ENCODE results near the gene NTM.
"Not testable (repeated sequence)": the region's sequence is repeated elsewhere in the genome, so short reads cannot be mapped to it uniquely, and the experiment has no call there.

The NTM gene

DNA sequence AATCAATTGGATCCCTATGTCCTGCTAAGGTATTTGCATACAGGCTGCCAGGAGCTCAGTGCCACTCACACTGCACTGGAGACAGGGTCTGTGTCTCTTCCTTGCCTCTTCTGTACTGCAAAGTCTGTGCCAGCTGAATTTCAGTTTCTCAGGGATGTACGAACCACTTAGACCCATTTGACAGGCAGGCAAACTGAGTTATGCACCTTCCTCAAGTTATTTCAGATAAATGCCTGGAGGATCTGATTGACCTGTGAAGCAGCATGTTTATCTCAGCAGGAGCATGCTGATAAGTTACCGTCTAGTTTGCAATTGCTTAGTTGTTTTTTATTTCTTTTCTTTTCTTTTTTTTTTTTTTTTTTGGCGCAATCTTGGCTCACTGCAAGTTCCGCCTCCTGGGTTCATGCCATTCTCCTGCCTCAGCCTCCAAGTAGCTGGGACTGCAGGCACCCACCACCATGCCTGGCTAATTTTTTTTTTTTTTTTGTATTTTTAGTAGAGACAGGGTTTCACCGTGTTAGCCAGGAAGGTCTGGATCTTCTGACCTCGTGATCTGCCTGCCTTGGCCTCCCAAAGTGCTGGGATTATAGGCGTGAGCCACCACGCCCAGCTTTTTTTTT, 54.0 kb downstream of the NTM start:
- not testable (repeated sequence) for DNase-seq

GRCh38 chr11:131425285-131425684, 54.9 kb downstream of the NTM start:
- DNase-seq: no peak

DNA sequence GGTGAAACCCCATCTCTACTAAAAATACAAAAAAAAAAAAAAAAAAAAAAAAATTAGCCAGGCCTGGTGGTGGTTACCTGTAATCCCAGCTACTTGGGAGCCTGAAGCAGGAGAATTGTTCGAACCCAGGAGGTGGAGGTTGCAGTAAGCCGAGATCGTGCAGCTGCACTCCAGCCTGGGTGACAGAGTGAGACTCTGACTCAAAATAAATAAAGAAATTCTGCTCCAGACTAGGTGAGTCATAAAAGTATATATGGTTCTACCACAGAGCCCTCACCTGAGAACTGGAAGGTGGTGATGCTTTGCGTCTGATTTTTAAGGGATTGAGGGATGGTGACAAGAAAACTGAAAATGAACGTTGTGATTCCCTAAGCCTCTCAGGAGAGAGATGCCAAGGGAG, 58.4 kb downstream of the NTM start:
- no peak for DNase-seq

GRCh38 chr11:131430473-131431208, 60.2 kb downstream of the NTM start:
- DNase-seq: no peak

DNA sequence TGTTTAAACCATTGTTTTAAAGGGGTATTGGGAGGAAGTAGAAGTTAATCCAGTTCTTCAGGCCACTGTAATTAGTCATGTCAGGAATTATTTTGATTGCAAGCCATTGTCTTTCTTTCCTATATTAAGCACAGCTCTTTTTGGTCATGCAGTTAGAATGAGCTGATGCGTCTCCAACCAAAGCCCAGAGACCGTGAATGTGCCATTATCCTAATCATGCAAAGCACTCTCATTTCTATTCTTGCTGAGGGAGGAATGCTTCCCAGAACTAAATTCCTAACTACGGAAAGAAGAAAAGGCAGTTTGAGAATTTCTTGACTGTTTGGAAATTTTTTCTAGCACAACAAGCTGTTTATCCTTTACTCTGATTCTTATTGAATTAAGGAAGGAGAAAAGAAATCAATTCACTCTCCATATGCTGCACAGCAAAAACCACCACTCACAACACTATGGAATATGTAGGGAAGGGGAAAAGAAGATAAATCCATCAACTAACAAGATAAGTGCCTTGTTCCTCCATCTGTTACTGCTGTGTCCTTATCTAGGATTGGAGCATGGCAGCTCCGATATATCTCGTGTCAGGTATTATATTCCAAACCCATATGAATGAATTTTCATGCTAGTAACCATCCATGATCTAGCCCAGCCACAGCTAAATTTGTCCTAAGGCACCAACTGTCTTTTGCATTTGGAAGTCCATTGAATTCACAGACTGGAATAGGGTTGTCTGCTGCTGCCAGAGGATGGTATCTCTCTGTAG, 70.8 kb downstream of the NTM start:
- DNase-seq: no peak

DNA sequence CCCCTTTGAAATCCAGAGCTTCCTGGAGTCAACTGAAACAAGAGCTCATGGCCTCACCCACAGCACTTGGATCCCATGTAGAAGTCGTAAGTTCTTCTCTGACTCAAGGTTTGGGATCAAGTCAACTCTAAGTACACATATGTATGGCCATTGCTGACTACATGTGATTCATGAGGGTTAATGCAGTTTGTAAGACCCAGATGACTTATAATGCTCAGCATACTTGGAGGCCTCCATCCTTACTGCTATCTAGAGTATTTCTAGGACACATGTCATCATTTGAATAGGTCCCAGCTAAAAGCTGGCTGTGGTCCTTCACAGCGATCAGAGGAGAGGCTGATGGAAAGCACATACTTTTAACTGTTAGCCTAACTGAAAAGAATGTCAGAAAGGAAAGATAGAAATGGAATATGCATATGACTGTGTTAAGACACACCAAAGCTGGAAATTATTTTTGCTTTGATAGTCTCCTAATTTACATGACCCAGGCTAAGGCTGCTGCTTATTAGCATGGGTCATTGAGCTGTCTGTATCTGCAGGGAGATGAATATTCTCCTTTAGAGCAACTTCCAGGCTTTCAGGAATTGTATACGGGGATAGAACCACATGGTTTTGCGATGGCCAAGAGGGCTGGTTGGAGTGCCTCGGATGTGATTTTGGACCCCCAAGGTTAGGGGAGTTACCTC, 76.3 kb downstream of the NTM start:
- no peak for DNase-seq

GRCh38 chr11:131447277-131447815, 76.9 kb downstream of the NTM start:
- DNase-seq: no peak

GRCh38 chr11:131447898-131448297, 77.5 kb downstream of the NTM start:
- DNase-seq: no peak

DNA sequence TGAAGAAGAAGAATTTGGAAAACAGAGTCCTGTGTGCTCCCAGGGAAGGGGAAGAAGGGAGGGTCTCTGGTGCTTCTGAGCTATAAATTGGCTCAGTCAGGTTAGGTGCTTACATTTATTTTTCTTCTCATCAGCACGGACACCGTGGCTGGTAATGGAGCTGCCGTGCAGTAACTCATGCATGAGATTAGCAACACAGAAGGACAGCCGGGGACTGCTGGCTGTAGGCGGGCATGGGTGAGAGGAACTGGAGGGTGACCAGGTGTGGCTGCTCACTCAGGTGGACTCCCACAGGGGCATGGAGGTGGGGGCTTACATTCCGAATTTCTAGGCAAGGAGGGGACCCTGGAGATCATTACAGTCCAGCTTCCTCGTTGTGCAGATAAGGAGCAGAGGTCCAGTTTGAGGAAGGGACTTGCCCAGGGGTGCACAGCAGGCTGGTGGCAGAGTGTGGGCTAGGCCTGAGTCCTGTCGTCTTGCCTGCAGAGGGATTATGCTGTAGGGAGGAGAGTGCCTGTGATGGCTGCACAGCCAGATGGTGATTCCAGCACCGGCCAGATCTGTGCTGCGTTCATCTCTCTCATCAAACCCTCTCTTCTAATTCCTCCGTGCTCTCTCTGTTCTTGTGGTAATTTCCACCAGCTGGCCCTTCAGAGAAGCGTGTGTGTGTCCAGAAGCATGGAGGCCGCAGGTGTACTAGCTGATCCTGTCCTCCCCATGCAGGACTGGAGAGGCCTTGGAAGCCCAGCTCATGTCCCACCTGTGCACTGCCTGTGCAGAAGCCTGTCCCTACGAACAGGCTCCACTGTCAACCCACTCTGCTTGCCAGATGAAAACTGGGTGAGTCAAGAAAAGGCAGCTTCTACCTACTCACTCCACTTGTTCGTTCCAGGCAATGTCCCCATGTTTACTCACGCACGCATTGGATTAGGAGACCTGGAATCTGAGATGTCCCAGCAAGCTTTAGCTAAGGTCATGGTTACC, 78.9 kb downstream of the NTM start:
- DNase-seq: no peak

DNA sequence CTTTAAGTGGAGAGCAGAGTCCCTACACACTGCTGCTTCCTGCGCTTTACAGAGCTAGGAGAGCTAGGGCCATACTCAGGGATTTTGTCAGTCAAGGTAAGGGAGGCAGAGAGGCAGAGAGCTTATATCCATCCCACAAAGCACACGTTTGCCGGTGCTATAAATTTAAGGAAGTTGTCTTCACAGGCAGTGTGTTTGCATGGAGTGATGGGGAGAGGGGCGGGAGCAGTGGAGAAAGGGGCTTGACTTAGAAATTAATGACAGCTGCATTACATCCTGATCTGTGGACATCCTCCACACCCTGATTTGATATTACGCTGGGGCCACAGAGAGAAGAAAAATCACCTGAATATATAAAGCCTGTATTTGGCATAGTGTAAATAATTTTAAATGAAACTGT, 84.1 kb downstream of the NTM start:
- DNase-seq: no peak

GRCh38 chr11:131454989-131455388, 84.6 kb downstream of the NTM start:
- no peak for DNase-seq

GRCh38 chr11:131455843-131456704, 85.7 kb downstream of the NTM start:
- no peak for DNase-seq

- DNase-seq: no peak
These were observed 86.7 kb downstream of the NTM start for GRCh38 chr11:131457163-131457562.

DNA sequence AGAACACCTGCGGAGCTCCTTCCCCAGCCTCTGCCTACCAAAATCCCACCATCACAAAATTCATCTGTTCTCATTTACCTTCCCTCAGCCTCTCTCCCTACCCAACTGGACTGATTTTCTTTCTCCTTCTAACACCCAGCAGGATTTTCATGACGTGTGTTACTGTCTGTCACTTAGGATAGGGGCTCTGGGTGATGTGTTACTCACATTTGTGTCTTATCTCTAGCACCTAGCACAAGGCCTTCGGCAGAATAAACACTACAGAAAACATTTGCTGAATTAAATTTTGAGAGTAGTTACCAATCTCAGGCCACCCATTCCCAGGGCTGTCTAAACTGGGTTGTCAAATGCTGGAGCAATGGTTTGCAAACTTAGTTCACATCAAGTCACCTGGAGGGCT, 88.0 kb downstream of the NTM start:
- DNase-seq: no peak

- DNase-seq: no peak
These were observed 90.5 kb downstream of the NTM start for GRCh38 chr11:131460931-131461330.

GRCh38 chr11:131462622-131463021, 92.2 kb downstream of the NTM start:
- DNase-seq: no peak

- no peak for DNase-seq
These were observed 92.7 kb downstream of the NTM start for GRCh38 chr11:131463162-131463561.

GRCh38 chr11:131463649-131464425, 93.4 kb downstream of the NTM start:
- no peak for DNase-seq

GRCh38 chr11:131464461-131464860, 94.0 kb downstream of the NTM start:
- no peak for DNase-seq

- no peak for DNase-seq
These were observed 94.6 kb downstream of the NTM start for GRCh38 chr11:131465039-131465438.
